Activated T-helper 17 cell treated with anti-CD3 and anti-CD28 coated beads, Interleukin-2, amount 50 U/mL, for 72 hours (primary cell): ENCODE data around the gene ZIC5. TPM values are rescaled to one million over a fixed set of nuclear protein-coding genes. Genes with fewer than 3 reads are reported as not detected.

Source experiments
- ATAC-seq: fragments of 150-1000 bp; cut with Tn5 transposase; replicated peaks from 2 replicates; pipeline ENCODE4 v1.10.0; 2021; ENCODE audit warnings: mild to moderate bottlenecking, moderate library complexity
- H3K27ac Mint-ChIP-seq: one replicate; pipeline ENCODE4 v1.8.0; 2022; ENCODE audit warnings: mixed read lengths
- H3K27me3 Mint-ChIP-seq: one replicate; pipeline ENCODE4 v1.8.0; 2022; ENCODE audit warnings: mixed read lengths
- H3K36me3 Mint-ChIP-seq: one replicate; pipeline ENCODE4 v1.8.0; 2022; ENCODE audit warnings: low read depth, mild to moderate bottlenecking, mixed read lengths
- H3K4me1 Mint-ChIP-seq: one replicate; pipeline ENCODE4 v1.8.0; 2022; ENCODE audit warnings: mixed read lengths
- H3K4me3 Mint-ChIP-seq: one replicate; pipeline ENCODE4 v1.8.0; 2022; ENCODE audit warnings: mild to moderate bottlenecking, mixed read lengths
- H3K9me3 Mint-ChIP-seq: one replicate; pipeline ENCODE4 v1.8.0; 2022; ENCODE audit warnings: mixed read lengths
- total RNA-seq, 2 donors: library from RNA; stranded (reverse); gene quantifications; one replicate each; pipeline ENCODE4 v1.2.3, GENCODE V29; 2022

The ZIC5 gene
- total RNA-seq, 2 donors from 2014 or later: 0.04 TPM; not detected in 1

GRCh38 chr13:99974296-99974938 lies 2.9 kb upstream of the ZIC5 start:
- H3K27me3 Mint-ChIP-seq: peaks cover 67% of the 10 kb centered on the region
- ATAC-seq: no peak
- H3K4me1 Mint-ChIP-seq: peaks cover 4% of the 10 kb centered on the region
- no peak overlapping the region for H3K27ac Mint-ChIP-seq
- H3K9me3 Mint-ChIP-seq: peaks cover 3% of the 10 kb centered on the region
- peaks cover 26% of the 10 kb centered on the region for H3K36me3 Mint-ChIP-seq
- H3K4me3 Mint-ChIP-seq: no peak overlapping the region

- Mint-ChIP-seq H3K27me3 (peaks cover 69% of the 10 kb centered on the region), H3K9me3 (peaks cover 3% of the 10 kb centered on the region), H3K4me3 (no peak overlapping the region), H3K36me3 (peaks cover 32% of the 10 kb centered on the region), H3K4me1 (peaks cover 10% of the 10 kb centered on the region), H3K27ac (no peak overlapping the region)
- no peak for ATAC-seq
These were observed 2.2 kb upstream of the ZIC5 start for GRCh38 chr13:99973808-99974185.

- peaks cover 3% of the 10 kb centered on the region for H3K9me3 Mint-ChIP-seq
- no peak overlapping the region for H3K4me3 Mint-ChIP-seq
- H3K36me3 Mint-ChIP-seq: peaks cover 32% of the 10 kb centered on the region
- H3K27ac Mint-ChIP-seq: no peak overlapping the region
- ATAC-seq: no peak
- peaks cover 10% of the 10 kb centered on the region for H3K4me1 Mint-ChIP-seq
- H3K27me3 Mint-ChIP-seq: peaks cover 66% of the 10 kb centered on the region
These were observed 1.7 kb upstream of the ZIC5 start for GRCh38 chr13:99973163-99973807.

- no peak for ATAC-seq
- Mint-ChIP-seq H3K27ac (peak overlapping the region; percentile 30), H3K4me1 (peaks cover 10% of the 10 kb centered on the region), H3K36me3 (peaks cover 40% of the 10 kb centered on the region), H3K27me3 (peaks cover 64% of the 10 kb centered on the region), H3K9me3 (no peaks in the 10 kb centered on the region), H3K4me3 (peak overlapping the region; percentile 32)
These were observed 694 bp upstream of the ZIC5 start for GRCh38 chr13:99972190-99972731.

GRCh38 chr13:99970651-99971575 lies 654 bp downstream of the ZIC5 start:
- Mint-ChIP-seq H3K4me3 (no peak overlapping the region), H3K36me3 (peaks cover 41% of the 10 kb centered on the region), H3K27me3 (peaks cover 59% of the 10 kb centered on the region), H3K4me1 (peaks cover 10% of the 10 kb centered on the region), H3K27ac (no peak overlapping the region), H3K9me3 (no peaks in the 10 kb centered on the region)
- ATAC-seq: peak; percentile 7

GRCh38 chr13:99969919-99970650 lies 1.5 kb downstream of the ZIC5 start:
- Mint-ChIP-seq H3K4me3 (peak overlapping the region; percentile 74), H3K36me3 (peaks cover 41% of the 10 kb centered on the region), H3K27ac (no peak overlapping the region)

GRCh38 chr13:99969453-99969918 lies 2.1 kb downstream of the ZIC5 start:
- no peak overlapping the region for H3K27ac Mint-ChIP-seq
- H3K4me1 Mint-ChIP-seq: peaks cover 10% of the 10 kb centered on the region
- peaks cover 41% of the 10 kb centered on the region for H3K36me3 Mint-ChIP-seq
- H3K9me3 Mint-ChIP-seq: no peaks in the 10 kb centered on the region
- peaks cover 59% of the 10 kb centered on the region for H3K27me3 Mint-ChIP-seq
- H3K4me3 Mint-ChIP-seq: peak overlapping the region; percentile 74
- no peak for ATAC-seq

More at GRCh38 chr13:99969919-99970650, 1.5 kb downstream of the ZIC5 start:
- peaks cover 61% of the 10 kb centered on the region for H3K27me3 Mint-ChIP-seq
- H3K9me3 Mint-ChIP-seq: no peaks in the 10 kb centered on the region
- ATAC-seq: peak; percentile 62
- H3K4me1 Mint-ChIP-seq: peaks cover 10% of the 10 kb centered on the region

- Mint-ChIP-seq H3K27me3 (peaks cover 57% of the 10 kb centered on the region), H3K9me3 (no peaks in the 10 kb centered on the region), H3K36me3 (peaks cover 38% of the 10 kb centered on the region), H3K4me3 (peak overlapping the region; percentile 74), H3K27ac (no peak overlapping the region), H3K4me1 (peaks cover 10% of the 10 kb centered on the region)
- ATAC-seq: no peak
These were observed 2.8 kb downstream of the ZIC5 start for GRCh38 chr13:99968521-99969452.

GRCh38 chr13:99967869-99968520 lies 3.6 kb downstream of the ZIC5 start:
- H3K27me3 Mint-ChIP-seq: peaks cover 49% of the 10 kb centered on the region
- no peaks in the 10 kb centered on the region for H3K9me3 Mint-ChIP-seq
- peak overlapping the region; percentile 5 for H3K4me3 Mint-ChIP-seq
- H3K4me1 Mint-ChIP-seq: peaks cover 10% of the 10 kb centered on the region
- no peak overlapping the region for H3K27ac Mint-ChIP-seq
- peaks cover 30% of the 10 kb centered on the region for H3K36me3 Mint-ChIP-seq
- ATAC-seq: no peak

- H3K27me3 Mint-ChIP-seq: peaks cover 48% of the 10 kb centered on the region
- H3K4me3 Mint-ChIP-seq: peak overlapping the region; percentile 5
- no peak for ATAC-seq
- peaks cover 28% of the 10 kb centered on the region for H3K36me3 Mint-ChIP-seq
- no peaks in the 10 kb centered on the region for H3K9me3 Mint-ChIP-seq
- no peak overlapping the region for H3K27ac Mint-ChIP-seq
- peaks cover 10% of the 10 kb centered on the region for H3K4me1 Mint-ChIP-seq
These were observed 4.1 kb downstream of the ZIC5 start for GRCh38 chr13:99967498-99967868.

GRCh38 chr13:99966064-99966805 lies 5.3 kb downstream of the ZIC5 start:
- Mint-ChIP-seq H3K4me1 (peaks cover 10% of the 10 kb centered on the region), H3K4me3 (no peak overlapping the region), H3K9me3 (no peaks in the 10 kb centered on the region), H3K27me3 (peaks cover 53% of the 10 kb centered on the region), H3K27ac (no peak overlapping the region), H3K36me3 (peaks cover 22% of the 10 kb centered on the region)
- no peak for ATAC-seq

GRCh38 chr13:99965329-99966000 lies 6.1 kb downstream of the ZIC5 start:
- H3K9me3 Mint-ChIP-seq: no peaks in the 10 kb centered on the region
- no peak overlapping the region for H3K27ac Mint-ChIP-seq
- no peak overlapping the region for H3K4me3 Mint-ChIP-seq
- peaks cover 10% of the 10 kb centered on the region for H3K4me1 Mint-ChIP-seq
- ATAC-seq: no peak
- peaks cover 61% of the 10 kb centered on the region for H3K27me3 Mint-ChIP-seq
- H3K36me3 Mint-ChIP-seq: peaks cover 22% of the 10 kb centered on the region
